OCI-LY1 (cell line): ENCODE data around the gene MACROD2.

Source experiments
- H2AFZ ChIP-seq: fragments of 200-600 bp; sonication (generic), shearing (Covaris generic); 2 replicates; pipeline ENCODE4 v1.6.0; 2014; ENCODE audit warnings: antibody characterized with exemption, mild to moderate bottlenecking, low read length
- H3F3A ChIP-seq: fragments of 200-600 bp; sonication (generic), shearing (Covaris generic); 2 replicates; pipeline ENCODE4 v1.6.0; 2014; ENCODE audit warnings: mild to moderate bottlenecking, antibody characterized with exemption, low read length, moderate library complexity; ENCODE audit not compliant: insufficient read depth
- H3K27ac ChIP-seq: fragments of 200-600 bp; sonication (generic); 2 replicates; pipeline ENCODE4 v1.5.1; 2014; ENCODE audit warnings: low read length, mixed run types, mild to moderate bottlenecking, low read depth; ENCODE audit not compliant: poor library complexity, severe bottlenecking
- H3K27me3 ChIP-seq: fragments of 200-600 bp; sonication (generic); 2 replicates; pipeline ENCODE4 v1.6.0; 2014; ENCODE audit warnings: antibody characterized with exemption, mild to moderate bottlenecking, low read length, moderate library complexity; ENCODE audit not compliant: insufficient read depth
- H3K36me3 ChIP-seq: fragments of 200-600 bp; sonication (generic); 2 replicates; pipeline ENCODE4 v1.6.1; 2014; ENCODE audit warnings: mild to moderate bottlenecking, antibody characterized with exemption, low read length, moderate library complexity, mixed read lengths; ENCODE audit not compliant: insufficient read depth
- H3K4me1 ChIP-seq: fragments of 200-600 bp; sonication (generic); 2 replicates; pipeline ENCODE4 v1.5.1; 2014; ENCODE audit warnings: mild to moderate bottlenecking, low read length, moderate library complexity; ENCODE audit not compliant: insufficient read depth, severe bottlenecking
- H3K4me2 ChIP-seq: fragments of 200-600 bp; sonication (generic), shearing (Covaris generic); 2 replicates; pipeline ENCODE4 v1.6.1; 2014; ENCODE audit warnings: low read length
- H3K4me3 ChIP-seq: fragments of 200-600 bp; sonication (generic); 2 replicates; pipeline ENCODE4 v1.5.1; 2014; ENCODE audit warnings: low read length, low read depth, mild to moderate bottlenecking, mixed read lengths; ENCODE audit not compliant: poor library complexity, severe bottlenecking
- H3K79me2 ChIP-seq: fragments of 200-600 bp; shearing (Covaris generic); 2 replicates; pipeline ENCODE4 v1.6.1; 2016; ENCODE audit warnings: mixed run types, low read length, mixed read lengths; ENCODE audit not compliant: insufficient read depth
- H3K9ac ChIP-seq: fragments of 200-600 bp; sonication (generic), shearing (Covaris generic); 2 replicates; pipeline ENCODE4 v1.6.1; 2014; ENCODE audit warnings: mild to moderate bottlenecking, low read length, mixed read lengths
- H3K9me2 ChIP-seq: fragments of 200-600 bp; sonication (generic), shearing (Covaris generic); 2 replicates; pipeline ENCODE4 v1.6.1; 2014; ENCODE audit warnings: low read depth, mild to moderate bottlenecking, low read length, mixed read lengths
- H3K9me3 ChIP-seq: fragments of 200-600 bp; shearing (Covaris generic); 2 replicates; pipeline ENCODE4 v1.6.1; 2014; ENCODE audit warnings: low read length, mixed read lengths
- H4K20me1 ChIP-seq: fragments of 200-600 bp; sonication (generic), shearing (Covaris generic); 2 replicates; pipeline ENCODE4 v1.6.0; 2016; ENCODE audit warnings: mild to moderate bottlenecking, low read length; ENCODE audit not compliant: insufficient read depth
- EZH2 ChIP-seq: fragments of 200-600 bp; sonication (generic), shearing (Covaris generic); IDR thresholded peaks from 2 replicates; pipeline ENCODE4 v1.8.0; 2017; ENCODE audit warnings: borderline replicate concordance, mixed run types, mild to moderate bottlenecking, antibody characterized with exemption, low read length, moderate library complexity, mixed read lengths
- TF ChIP-seq, protein P1 (sequence below): fragments of 200-600 bp; sonication (generic), shearing (Covaris generic); IDR thresholded peaks from 2 replicates; pipeline ENCODE4 v1.5.1; 2017; ENCODE audit warnings: mild to moderate bottlenecking, antibody characterized with exemption, low read length, moderate library complexity, mixed read lengths

The MACROD2 gene

GRCh38 chr20:14914633-14915032 lies 919.3 kb downstream of the MACROD2 start:
- no peaks in the 10 kb centered on the region for H4K20me1 ChIP-seq
- H3K79me2 ChIP-seq, result no peaks in the 10 kb centered on the region
- H3K9me2 ChIP-seq, result no peaks in the 10 kb centered on the region
- H3K36me3 ChIP-seq, result no peaks in the 10 kb centered on the region
- H3K9me3 ChIP-seq, result no peaks in the 10 kb centered on the region
- no peak overlapping the region for H3K4me3 ChIP-seq
- TF ChIP-seq, protein P1, sequence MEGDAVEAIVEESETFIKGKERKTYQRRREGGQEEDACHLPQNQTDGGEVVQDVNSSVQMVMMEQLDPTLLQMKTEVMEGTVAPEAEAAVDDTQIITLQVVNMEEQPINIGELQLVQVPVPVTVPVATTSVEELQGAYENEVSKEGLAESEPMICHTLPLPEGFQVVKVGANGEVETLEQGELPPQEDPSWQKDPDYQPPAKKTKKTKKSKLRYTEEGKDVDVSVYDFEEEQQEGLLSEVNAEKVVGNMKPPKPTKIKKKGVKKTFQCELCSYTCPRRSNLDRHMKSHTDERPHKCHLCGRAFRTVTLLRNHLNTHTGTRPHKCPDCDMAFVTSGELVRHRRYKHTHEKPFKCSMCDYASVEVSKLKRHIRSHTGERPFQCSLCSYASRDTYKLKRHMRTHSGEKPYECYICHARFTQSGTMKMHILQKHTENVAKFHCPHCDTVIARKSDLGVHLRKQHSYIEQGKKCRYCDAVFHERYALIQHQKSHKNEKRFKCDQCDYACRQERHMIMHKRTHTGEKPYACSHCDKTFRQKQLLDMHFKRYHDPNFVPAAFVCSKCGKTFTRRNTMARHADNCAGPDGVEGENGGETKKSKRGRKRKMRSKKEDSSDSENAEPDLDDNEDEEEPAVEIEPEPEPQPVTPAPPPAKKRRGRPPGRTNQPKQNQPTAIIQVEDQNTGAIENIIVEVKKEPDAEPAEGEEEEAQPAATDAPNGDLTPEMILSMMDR, result no peak
- TF ChIP-seq EZH2, result no peak
- no peak overlapping the region for H2AFZ ChIP-seq
- H3K27me3 ChIP-seq, result no peaks in the 10 kb centered on the region
- H3K4me1 ChIP-seq, result no peaks in the 10 kb centered on the region
- H3K4me2 ChIP-seq, result no peak overlapping the region
- H3K9ac ChIP-seq, result no peak overlapping the region
- no peaks in the 10 kb centered on the region for H3F3A ChIP-seq
- H3K27ac ChIP-seq, result no peak overlapping the region

DNA sequence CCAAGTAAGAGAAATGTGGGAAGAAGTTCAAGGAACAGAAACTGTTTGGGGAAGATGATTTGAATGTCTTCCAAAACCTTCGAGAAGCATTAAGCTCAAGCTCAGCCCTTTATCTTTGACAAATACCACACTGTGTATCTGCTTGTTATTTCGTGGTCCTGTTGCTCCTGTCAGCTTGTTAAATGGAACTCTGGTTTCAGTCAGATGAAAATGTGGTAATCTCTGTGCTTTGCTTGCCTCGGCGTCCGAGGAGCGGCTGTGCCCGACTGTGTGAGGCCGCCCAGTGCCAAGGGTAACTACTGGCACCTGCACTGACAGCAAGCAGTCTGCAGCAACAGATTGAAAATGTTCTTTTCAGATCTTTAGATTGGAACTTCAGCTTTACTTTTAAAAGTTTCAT lies 920.0 kb downstream of the MACROD2 start:
- Histone ChIP-seq H3K4me1 (no peaks in the 10 kb centered on the region), H3K79me2 (no peaks in the 10 kb centered on the region), H3K4me2 (no peak overlapping the region), H3K4me3 (no peak overlapping the region), H3K27ac (no peak overlapping the region), H3F3A (no peaks in the 10 kb centered on the region), H3K9me2 (no peaks in the 10 kb centered on the region), H3K27me3 (no peaks in the 10 kb centered on the region), H4K20me1 (no peaks in the 10 kb centered on the region), H3K36me3 (no peaks in the 10 kb centered on the region), H3K9me3 (no peaks in the 10 kb centered on the region), H3K9ac (no peak overlapping the region), H2AFZ (no peak overlapping the region)
- TF ChIP-seq, protein P1, result no peak
- no peak for TF ChIP-seq EZH2

GRCh38 chr20:14916360-14916920 lies 921.1 kb downstream of the MACROD2 start:
- Histone ChIP-seq H3K27me3 (no peaks in the 10 kb centered on the region), H3K4me1 (no peaks in the 10 kb centered on the region), H3K4me2 (no peak overlapping the region), H3K4me3 (no peak overlapping the region), H3K79me2 (no peaks in the 10 kb centered on the region), H3K27ac (no peak overlapping the region), H4K20me1 (no peaks in the 10 kb centered on the region), H2AFZ (no peak overlapping the region), H3F3A (no peaks in the 10 kb centered on the region), H3K36me3 (no peaks in the 10 kb centered on the region), H3K9me2 (no peaks in the 10 kb centered on the region), H3K9me3 (no peaks in the 10 kb centered on the region), H3K9ac (no peak overlapping the region)
- no peak for TF ChIP-seq EZH2
- TF ChIP-seq, protein P1, result no peak
